ENCODE results near the gene PNMT. TPM values are rescaled to one million over a fixed set of nuclear protein-coding genes. Genes with fewer than 3 reads are reported as not detected.
A peak's percentile ranks its signal among the peaks of the same experiment; 100 is the strongest.

Gene PNMT
- total RNA-seq, 2 donors from 2014 or later: 0.47 TPM; not detected in 1

GRCh38 chr17:39677072-39677471 lies 8.8 kb downstream of the PNMT start:
- TF ChIP-seq CTCF (IDR thresholded peaks at IDR 0.05): no peak
- intact Hi-C loops (cut with DNase I): no loop called here
- Histone ChIP-seq H3K27ac (no peak overlapping the region), H3K9me3 (no peaks in the 10 kb centered on the region), H3K36me3 (no peaks in the 10 kb centered on the region), H3K4me3 (no peak overlapping the region), H3K9ac (ENCODE audit: low read depth in 2 of 2, low read length in 2 of 2) (peak overlapping the region in 1 of 2 donors; percentile 54), H3K4me1 (peaks cover 20% of the 10 kb centered on the region), H3K27me3 (no peaks in the 10 kb centered on the region)
- DNase-seq: no peak

GRCh38 chr17:39677542-39678339 lies 9.5 kb downstream of the PNMT start:
- Histone ChIP-seq H3K27ac (peak overlapping the region; percentile 60), H3K27me3 (no peaks in the 10 kb centered on the region), H3K36me3 (no peaks in the 10 kb centered on the region), H3K9ac (ENCODE audit: low read depth in 2 of 2, low read length in 2 of 2) (peak overlapping the region in 1 of 2 donors; percentile 79), H3K9me3 (no peaks in the 10 kb centered on the region), H3K4me3 (no peak overlapping the region), H3K4me1 (peaks cover 20% of the 10 kb centered on the region)
- intact Hi-C loops (cut with DNase I): no loop called here
- no peak for DNase-seq
- no peak for TF ChIP-seq CTCF (IDR thresholded peaks at IDR 0.05)

GRCh38 chr17:39678340-39679116 lies 10.3 kb downstream of the PNMT start:
- H3K4me1 ChIP-seq: peaks cover 20% of the 10 kb centered on the region
- peak overlapping the region; percentile 60 for H3K27ac ChIP-seq
- no peak for TF ChIP-seq CTCF (IDR thresholded peaks at IDR 0.05)
- intact Hi-C loops (cut with DNase I): no loop called here
- H3K9me3 ChIP-seq: no peaks in the 10 kb centered on the region
- no peaks in the 10 kb centered on the region for H3K27me3 ChIP-seq
- no peaks in the 10 kb centered on the region for H3K36me3 ChIP-seq
- no peak overlapping the region for H3K4me3 ChIP-seq
- DNase-seq: peak; percentile 93
- H3K9ac ChIP-seq (ENCODE audit: low read depth in 2 of 2, low read length in 2 of 2): peak overlapping the region in 1 of 2 donors; percentile 79

- no peaks in the 10 kb centered on the region for H3K36me3 ChIP-seq
- H3K27me3 ChIP-seq: no peaks in the 10 kb centered on the region
- no peak overlapping the region for H3K4me3 ChIP-seq
- no peak for TF ChIP-seq CTCF (IDR thresholded peaks at IDR 0.05)
- H3K9me3 ChIP-seq: no peaks in the 10 kb centered on the region
- H3K4me1 ChIP-seq: peaks cover 20% of the 10 kb centered on the region
- intact Hi-C loops (cut with DNase I): no loop called here
- H3K27ac ChIP-seq: peak overlapping the region; percentile 60
- H3K9ac ChIP-seq (ENCODE audit: low read depth in 2 of 2, low read length in 2 of 2): peak overlapping the region; percentile 45 to 79
- no peak for DNase-seq
Observed at GRCh38 chr17:39679521-39680192, 11.4 kb downstream of the PNMT start.

- Histone ChIP-seq H3K9me3 (no peaks in the 10 kb centered on the region), H3K27me3 (no peaks in the 10 kb centered on the region), H3K9ac (ENCODE audit: low read depth in 2 of 2, low read length in 2 of 2) (no peak overlapping the region), H3K36me3 (no peaks in the 10 kb centered on the region), H3K27ac (no peak overlapping the region), H3K4me1 (peaks cover 9% of the 10 kb centered on the region), H3K4me3 (no peak overlapping the region)
- no peak for TF ChIP-seq CTCF (IDR thresholded peaks at IDR 0.05)
- intact Hi-C loops (cut with DNase I): no loop called here
- no peak for DNase-seq
Observed at GRCh38 chr17:39683295-39683939, 15.2 kb downstream of the PNMT start.

All from colonic mucosa (tissue), 4 donors.